CD4-positive, CD25-positive, alpha-beta regulatory T cell (primary cell): ENCODE results near the gene RPS27A. TPM values are rescaled to one million over a fixed set of nuclear protein-coding genes. Genes with fewer than 3 reads are reported as not detected.
A peak's percentile ranks its signal among the peaks of the same experiment; 100 is the strongest.
"Not testable (repeated sequence)": the region's sequence is repeated elsewhere in the genome, so short reads cannot be mapped to it uniquely, and the experiment has no call there.

Experiments
- ATAC-seq, 2 donors: fragments of 150-1000 bp; cut with Tn5 transposase; one replicate each; pipeline ENCODE4 v1.10.0; 2021; ENCODE audit warnings: low read depth in 2 of 2, moderate number of reproducible peaks in 2 of 2, moderate library complexity in 1 of 2
- DNase-seq, 3 donors: peaks; one replicate each; pipeline versions ENCODE4 v3.0.0 to v3.0.0-alpha.2; 2012 to 2022; ENCODE audit warnings: mixed read lengths in 1 of 3
- H3K27ac ChIP-seq: one replicate; pipeline ENCODE4 v1.7.0; 2013; ENCODE audit warnings: mild to moderate bottlenecking, low read length; ENCODE audit not compliant: insufficient read depth, poor library complexity, severe bottlenecking
- H3K27me3 ChIP-seq: one replicate; pipeline ENCODE4 v1.7.0; 2013; ENCODE audit warnings: low read length; ENCODE audit not compliant: control insufficient read depth, insufficient read depth
- H3K36me3 ChIP-seq: one replicate; pipeline ENCODE4 v1.7.0; 2013; ENCODE audit warnings: mild to moderate bottlenecking, low read length, moderate library complexity; ENCODE audit not compliant: control insufficient read depth, insufficient read depth
- H3K4me1 ChIP-seq: 2 replicates; pipeline ENCODE4 v1.7.0; 2013; ENCODE audit warnings: mild to moderate bottlenecking, low read length; ENCODE audit not compliant: insufficient read depth, control insufficient read depth, poor library complexity, severe bottlenecking
- H3K4me3 ChIP-seq: one replicate; pipeline ENCODE4 v1.7.0; 2013; ENCODE audit warnings: low read depth, mild to moderate bottlenecking, low read length, moderate library complexity
- H3K9me3 ChIP-seq, 2 experiments: 1 replicate in 1 of 2; 2 replicates in 1 of 2; pipeline ENCODE4 v1.7.0; 2013; ENCODE audit warnings: low read length in 2 of 2, mild to moderate bottlenecking in 1 of 2, moderate library complexity in 1 of 2; ENCODE audit not compliant: control insufficient read depth in 2 of 2
- H3K27ac Mint-ChIP-seq, 3 donors: one replicate each; pipeline ENCODE4 v1.8.0; 2020 to 2022; ENCODE audit warnings: mild to moderate bottlenecking in 3 of 3, mixed read lengths in 3 of 3, moderate library complexity in 2 of 3
- H3K27me3 Mint-ChIP-seq: one replicate; pipeline ENCODE4 v1.8.0; 2022; ENCODE audit warnings: mild to moderate bottlenecking, mixed read lengths
- H3K36me3 Mint-ChIP-seq: one replicate; pipeline ENCODE4 v1.8.0; 2020; ENCODE audit warnings: mixed read lengths
- H3K4me1 Mint-ChIP-seq, 4 donors: one replicate each; pipeline ENCODE4 v1.8.0; 2020 to 2022; ENCODE audit warnings: mixed read lengths in 4 of 4, mild to moderate bottlenecking in 1 of 4
- H3K4me3 Mint-ChIP-seq, 4 donors: one replicate each; pipeline ENCODE4 v1.8.0; 2020 to 2022; ENCODE audit warnings: mild to moderate bottlenecking in 4 of 4, mixed read lengths in 4 of 4, moderate library complexity in 3 of 4
- H3K9me3 Mint-ChIP-seq, 7 donors: one replicate each; pipeline ENCODE4 v1.8.0; 2020 to 2022; ENCODE audit warnings: mixed read lengths in 7 of 7, mild to moderate bottlenecking in 3 of 7, moderate library complexity in 2 of 7
- polyA plus RNA-seq, 4 donors: library from polyadenylated mRNA; unstranded; fragments of 300-500 nt; fragmentation: Illumina TruSeq; gene quantifications; one replicate each; pipeline ENCODE4 v1.2.3, GENCODE V29; 2021
- total RNA-seq: library from RNA; stranded (reverse); gene quantifications from one replicate; pipeline ENCODE4 v1.2.3, GENCODE V29; 2022

The RPS27A gene
- total and polyA plus RNA-seq, 5 donors from 2014 or later = 1,249 to 3,459 (median 2,464) TPM

DNA sequence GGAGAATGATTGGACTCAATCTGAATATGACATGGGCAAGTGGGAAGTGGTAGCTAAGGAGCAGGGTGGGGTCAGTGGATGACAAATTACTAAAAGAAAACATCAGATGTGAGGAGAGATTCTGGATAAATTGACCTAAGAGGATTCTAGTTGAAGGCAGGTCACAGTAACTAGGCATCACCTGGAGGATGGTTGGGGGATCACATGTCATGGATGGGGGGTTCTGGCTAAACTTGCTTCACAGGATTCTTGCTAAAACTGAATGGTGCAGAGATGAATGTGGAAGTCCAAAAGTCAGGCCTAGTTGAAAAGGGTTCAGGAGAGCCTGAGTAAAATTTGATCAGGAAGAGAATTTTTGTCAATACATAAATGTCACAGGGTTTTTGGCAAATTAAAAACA lies 18.7 kb upstream of the RPS27A start:
- H3K27ac Mint-ChIP-seq = peak overlapping the region in 1 of 3 donors; percentile 10
- no peaks in the 10 kb centered on the region for H3K9me3 ChIP-seq
- H3K27ac ChIP-seq = no peak overlapping the region
- H3K36me3 ChIP-seq = no peaks in the 10 kb centered on the region
- no peak for ATAC-seq
- peaks cover 0 to 4% (median 0%) of the 10 kb centered on the region in 7 donors for H3K9me3 Mint-ChIP-seq
- peaks cover 3% of the 10 kb centered on the region for H3K36me3 Mint-ChIP-seq
- H3K4me3 ChIP-seq = no peak overlapping the region
- no peaks in the 10 kb centered on the region for H3K4me1 ChIP-seq
- H3K4me3 Mint-ChIP-seq = no peak overlapping the region
- DNase-seq = no peak
- H3K27me3 Mint-ChIP-seq = no peaks in the 10 kb centered on the region
- H3K27me3 ChIP-seq = no peaks in the 10 kb centered on the region
- peaks cover 0 to 2% (median 0%) of the 10 kb centered on the region in 4 donors for H3K4me1 Mint-ChIP-seq

- Mint-ChIP-seq H3K9me3 (peaks cover 0 to 3% (median 0%) of the 10 kb centered on the region in 7 donors), H3K4me1 (peaks cover 21 to 53% (median 32%) of the 10 kb centered on the region in 4 donors), H3K4me3 (peak overlapping the region; percentile 80 to 93 (median 86)), H3K27me3 (no peaks in the 10 kb centered on the region), H3K27ac (peak overlapping the region; percentile 84 to 93 (median 91)), H3K36me3 (no peaks in the 10 kb centered on the region)
- ATAC-seq (no peak), DNase-seq (peak in 1 of 3 donors; percentile 14)
- no peaks in the 10 kb centered on the region for H3K27me3 ChIP-seq
- no peaks in the 10 kb centered on the region for H3K36me3 ChIP-seq
- H3K4me1 ChIP-seq = peaks cover 24% of the 10 kb centered on the region
- H3K9me3 ChIP-seq = no peaks in the 10 kb centered on the region
- peak overlapping the region; percentile 86 for H3K27ac ChIP-seq
- no peak overlapping the region for H3K4me3 ChIP-seq
These were observed 8.3 kb upstream of the RPS27A start for GRCh38 chr2:55223958-55224760.

DNA sequence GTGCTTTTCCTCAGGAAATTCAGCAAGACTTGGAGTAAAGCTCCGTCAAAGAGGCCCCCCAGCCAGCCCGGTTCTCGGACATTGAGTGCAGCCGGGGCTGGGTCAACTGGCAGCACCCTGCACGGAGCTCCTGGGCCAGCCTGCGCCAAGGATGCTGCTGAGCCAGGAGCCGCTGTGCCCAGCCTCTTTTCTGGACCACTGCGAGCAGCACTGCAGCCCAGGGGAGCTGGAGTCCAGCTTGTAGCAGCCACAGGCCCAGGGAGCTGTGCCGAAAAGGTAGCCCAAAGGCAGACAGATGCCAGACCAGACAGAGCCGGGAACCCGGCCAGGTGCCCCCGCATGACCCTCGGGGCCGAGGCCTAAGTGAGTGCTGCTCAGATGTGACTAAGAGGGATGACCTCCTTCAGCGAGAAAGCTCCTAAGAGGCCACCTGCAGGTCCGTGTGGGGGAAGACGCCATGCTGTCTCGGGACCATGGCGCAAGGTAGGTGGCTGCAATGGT lies 7.7 kb upstream of the RPS27A start:
- peak overlapping the region in 3 of 4 donors; percentile 58 to 86 (median 64) for H3K4me3 Mint-ChIP-seq
- Histone ChIP-seq H3K4me3 (no peak overlapping the region), H3K27ac (no peak overlapping the region), H3K4me1 (peaks cover 24% of the 10 kb centered on the region), H3K27me3 (no peaks in the 10 kb centered on the region), H3K9me3 (no peaks in the 10 kb centered on the region), H3K36me3 (no peaks in the 10 kb centered on the region)
- H3K36me3 Mint-ChIP-seq = no peaks in the 10 kb centered on the region
- DNase-seq (no peak), ATAC-seq (no peak)
- peaks cover 0 to 3% (median 0%) of the 10 kb centered on the region in 7 donors for H3K9me3 Mint-ChIP-seq
- peak overlapping the region in 2 of 3 donors; percentile 51 to 83 for H3K27ac Mint-ChIP-seq
- H3K4me1 Mint-ChIP-seq = peaks cover 25 to 59% (median 37%) of the 10 kb centered on the region in 4 donors
- no peaks in the 10 kb centered on the region for H3K27me3 Mint-ChIP-seq

GRCh38 chr2:55225481-55226020 lies 6.9 kb upstream of the RPS27A start:
- H3K4me3 Mint-ChIP-seq = peak overlapping the region in 3 of 4 donors; percentile 36 to 64 (median 51)
- no peaks in the 10 kb centered on the region for H3K36me3 ChIP-seq
- H3K9me3 ChIP-seq = no peaks in the 10 kb centered on the region
- H3K4me1 ChIP-seq = peaks cover 23% of the 10 kb centered on the region
- no peak overlapping the region for H3K4me3 ChIP-seq
- peaks cover 0 to 3% (median 0%) of the 10 kb centered on the region in 7 donors for H3K9me3 Mint-ChIP-seq
- peaks cover 32 to 62% (median 43%) of the 10 kb centered on the region in 4 donors for H3K4me1 Mint-ChIP-seq
- H3K27me3 Mint-ChIP-seq = no peaks in the 10 kb centered on the region
- DNase-seq (no peak), ATAC-seq (no peak)
- H3K36me3 Mint-ChIP-seq = peaks cover 6% of the 10 kb centered on the region
- peak overlapping the region in 1 of 3 donors; percentile 56 for H3K27ac Mint-ChIP-seq
- H3K27me3 ChIP-seq = no peaks in the 10 kb centered on the region
- no peak overlapping the region for H3K27ac ChIP-seq

GRCh38 chr2:55227437-55228225 lies 4.9 kb upstream of the RPS27A start:
- H3K36me3 Mint-ChIP-seq, ATAC-seq, H3K27me3 Mint-ChIP-seq, H3K9me3 Mint-ChIP-seq, H3K36me3 ChIP-seq, H3K27me3 ChIP-seq, H3K9me3 ChIP-seq: not testable (repeated sequence)
- peak overlapping the region; percentile 52 for H3K4me3 ChIP-seq
- H3K27ac Mint-ChIP-seq = peak overlapping the region; percentile 33 to 91 (median 78)
- DNase-seq = peak in 1 of 3 donors; percentile 46
- H3K4me1 Mint-ChIP-seq = peaks cover 28 to 60% (median 45%) of the 10 kb centered on the region in 4 donors
- peak overlapping the region; percentile 35 to 95 (median 54) for H3K4me3 Mint-ChIP-seq
- H3K4me1 ChIP-seq = peaks cover 26% of the 10 kb centered on the region
- peak overlapping the region; percentile 15 for H3K27ac ChIP-seq

GRCh38 chr2:55228226-55228563 lies 4.3 kb upstream of the RPS27A start:
- peaks cover 28 to 57% (median 43%) of the 10 kb centered on the region in 4 donors for H3K4me1 Mint-ChIP-seq
- Histone ChIP-seq H3K4me1 (peaks cover 24% of the 10 kb centered on the region), H3K36me3 (no peaks in the 10 kb centered on the region), H3K4me3 (peak overlapping the region; percentile 52), H3K27me3 (no peaks in the 10 kb centered on the region), H3K9me3 (no peaks in the 10 kb centered on the region), H3K27ac (peak overlapping the region; percentile 15)
- H3K27ac Mint-ChIP-seq = peak overlapping the region; percentile 33 to 91 (median 78)
- DNase-seq (no peak), ATAC-seq (no peak)
- peaks cover 11% of the 10 kb centered on the region for H3K27me3 Mint-ChIP-seq
- peak overlapping the region; percentile 35 to 95 (median 54) for H3K4me3 Mint-ChIP-seq
- peaks cover 11% of the 10 kb centered on the region for H3K36me3 Mint-ChIP-seq
- H3K9me3 Mint-ChIP-seq = peaks cover 0 to 3% (median 0%) of the 10 kb centered on the region in 7 donors

DNA sequence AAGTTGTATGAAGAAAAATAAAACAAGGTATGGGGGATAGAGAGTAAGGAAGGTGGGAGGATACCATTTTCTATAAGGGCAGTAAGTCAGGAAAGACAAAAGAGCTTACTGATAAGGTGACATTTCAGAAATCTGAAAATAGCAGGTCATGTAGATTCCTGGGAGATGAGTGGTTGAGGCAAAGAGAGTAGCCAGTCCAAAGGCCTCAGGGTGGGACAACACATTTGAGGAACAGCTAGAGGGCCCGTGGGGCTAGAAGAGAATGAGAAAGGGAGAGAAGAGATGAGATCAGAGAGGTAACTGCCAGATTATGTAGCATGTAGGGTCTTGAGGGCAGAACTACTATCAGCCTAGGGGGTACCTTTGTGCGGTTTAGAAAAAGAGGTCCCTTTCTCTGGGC lies 3.3 kb upstream of the RPS27A start:
- Mint-ChIP-seq H3K27me3 (peaks cover 12% of the 10 kb centered on the region), H3K27ac (peak overlapping the region in 1 of 3 donors; percentile 87), H3K4me1 (peaks cover 32 to 68% (median 52%) of the 10 kb centered on the region in 4 donors), H3K36me3 (peaks cover 18% of the 10 kb centered on the region), H3K4me3 (peak overlapping the region in 3 of 4 donors; percentile 52 to 95 (median 58)), H3K9me3 (peaks cover 0 to 3% (median 0%) of the 10 kb centered on the region in 7 donors)
- ATAC-seq = no peak
- Histone ChIP-seq H3K27me3 (no peaks in the 10 kb centered on the region), H3K36me3 (peaks cover 5% of the 10 kb centered on the region), H3K4me3 (no peak overlapping the region), H3K9me3 (no peaks in the 10 kb centered on the region), H3K27ac (no peak overlapping the region), H3K4me1 (peaks cover 35% of the 10 kb centered on the region)
- DNase-seq = no peak
